Measurements from ENCODE around the gene CDH4.

CDH4 gene

GRCh38 chr20:61636531-61637116 lies 384.6 kb downstream of the CDH4 start:
- POLR2A ChIA-PET = no interaction called here
- TF ChIP-seq, protein P1, sequence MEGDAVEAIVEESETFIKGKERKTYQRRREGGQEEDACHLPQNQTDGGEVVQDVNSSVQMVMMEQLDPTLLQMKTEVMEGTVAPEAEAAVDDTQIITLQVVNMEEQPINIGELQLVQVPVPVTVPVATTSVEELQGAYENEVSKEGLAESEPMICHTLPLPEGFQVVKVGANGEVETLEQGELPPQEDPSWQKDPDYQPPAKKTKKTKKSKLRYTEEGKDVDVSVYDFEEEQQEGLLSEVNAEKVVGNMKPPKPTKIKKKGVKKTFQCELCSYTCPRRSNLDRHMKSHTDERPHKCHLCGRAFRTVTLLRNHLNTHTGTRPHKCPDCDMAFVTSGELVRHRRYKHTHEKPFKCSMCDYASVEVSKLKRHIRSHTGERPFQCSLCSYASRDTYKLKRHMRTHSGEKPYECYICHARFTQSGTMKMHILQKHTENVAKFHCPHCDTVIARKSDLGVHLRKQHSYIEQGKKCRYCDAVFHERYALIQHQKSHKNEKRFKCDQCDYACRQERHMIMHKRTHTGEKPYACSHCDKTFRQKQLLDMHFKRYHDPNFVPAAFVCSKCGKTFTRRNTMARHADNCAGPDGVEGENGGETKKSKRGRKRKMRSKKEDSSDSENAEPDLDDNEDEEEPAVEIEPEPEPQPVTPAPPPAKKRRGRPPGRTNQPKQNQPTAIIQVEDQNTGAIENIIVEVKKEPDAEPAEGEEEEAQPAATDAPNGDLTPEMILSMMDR (IDR thresholded peaks at IDR 0.05; ENCODE audit: control extremely low read depth, extremely low read depth, low read depth, missing control alignments) = no peak
- DNase-seq (ENCODE audit: extremely low spot score) = no peak
- CTCF ChIA-PET = no interaction called here

DNA sequence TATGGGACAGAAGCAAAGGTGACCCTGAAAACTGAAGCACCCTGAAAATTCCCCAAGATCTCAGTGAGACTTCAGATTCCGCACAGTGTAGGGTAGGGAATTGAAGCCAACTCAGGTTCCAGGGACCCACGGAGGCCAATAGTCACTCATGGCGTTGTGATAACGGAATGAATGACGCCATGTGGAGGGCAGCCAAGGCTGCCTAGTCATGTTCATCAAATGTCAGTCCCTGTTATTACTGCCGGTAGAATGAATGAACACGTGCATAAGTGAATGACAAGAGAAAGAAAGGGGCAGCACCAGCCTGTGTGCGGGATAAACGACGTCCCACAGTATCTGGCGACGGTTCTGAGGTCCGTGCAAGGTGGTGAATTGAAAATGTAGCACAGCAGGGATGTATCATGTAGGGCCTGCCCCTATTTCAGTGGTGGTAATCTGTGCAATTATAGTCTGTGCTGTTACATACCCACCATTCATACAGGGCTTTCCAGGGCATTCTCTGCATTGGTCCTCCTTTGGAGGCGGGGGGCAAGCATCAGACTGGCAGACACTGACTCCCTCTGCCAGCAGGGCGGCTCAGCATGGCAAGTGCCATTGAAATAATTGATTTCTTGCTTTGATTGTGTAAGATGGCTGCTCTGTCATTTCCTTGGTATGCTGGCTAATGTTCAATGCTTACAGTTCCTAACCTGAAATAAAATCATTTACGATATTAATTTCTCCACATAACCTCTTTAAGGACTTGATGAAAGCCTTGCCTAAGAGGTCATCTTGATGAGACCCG lies 386.9 kb downstream of the CDH4 start:
- DNase-seq (ENCODE audit: extremely low spot score) = no peak
- POLR2A ChIA-PET = no interaction called here
- CTCF ChIA-PET = no interaction called here
- TF ChIP-seq, protein P1 (IDR thresholded peaks at IDR 0.05; ENCODE audit: control extremely low read depth, extremely low read depth, low read depth, missing control alignments) = no peak

GRCh38 chr20:61640131-61640870 lies 388.2 kb downstream of the CDH4 start:
- POLR2A ChIA-PET = no interaction called here
- TF ChIP-seq, protein P1 (IDR thresholded peaks at IDR 0.05; ENCODE audit: control extremely low read depth, extremely low read depth, low read depth, missing control alignments) = no peak
- DNase-seq (ENCODE audit: extremely low spot score) = no peak
- CTCF ChIA-PET = no interaction called here

- POLR2A ChIA-PET = no interaction called here
- TF ChIP-seq, protein P1 (IDR thresholded peaks at IDR 0.05; ENCODE audit: control extremely low read depth, extremely low read depth, low read depth, missing control alignments) = no peak
- CTCF ChIA-PET = no interaction called here
- no peak for DNase-seq (ENCODE audit: extremely low spot score)
Observed at GRCh38 chr20:61640871-61641245, 388.8 kb downstream of the CDH4 start.

GRCh38 chr20:61643656-61644377 lies 391.8 kb downstream of the CDH4 start:
- ChIA-PET POLR2A (no interaction called here), CTCF (no interaction called here)
- no peak for DNase-seq (ENCODE audit: extremely low spot score)
- TF ChIP-seq, protein P1 (IDR thresholded peaks at IDR 0.05; ENCODE audit: control extremely low read depth, extremely low read depth, low read depth, missing control alignments) = no peak

DNA sequence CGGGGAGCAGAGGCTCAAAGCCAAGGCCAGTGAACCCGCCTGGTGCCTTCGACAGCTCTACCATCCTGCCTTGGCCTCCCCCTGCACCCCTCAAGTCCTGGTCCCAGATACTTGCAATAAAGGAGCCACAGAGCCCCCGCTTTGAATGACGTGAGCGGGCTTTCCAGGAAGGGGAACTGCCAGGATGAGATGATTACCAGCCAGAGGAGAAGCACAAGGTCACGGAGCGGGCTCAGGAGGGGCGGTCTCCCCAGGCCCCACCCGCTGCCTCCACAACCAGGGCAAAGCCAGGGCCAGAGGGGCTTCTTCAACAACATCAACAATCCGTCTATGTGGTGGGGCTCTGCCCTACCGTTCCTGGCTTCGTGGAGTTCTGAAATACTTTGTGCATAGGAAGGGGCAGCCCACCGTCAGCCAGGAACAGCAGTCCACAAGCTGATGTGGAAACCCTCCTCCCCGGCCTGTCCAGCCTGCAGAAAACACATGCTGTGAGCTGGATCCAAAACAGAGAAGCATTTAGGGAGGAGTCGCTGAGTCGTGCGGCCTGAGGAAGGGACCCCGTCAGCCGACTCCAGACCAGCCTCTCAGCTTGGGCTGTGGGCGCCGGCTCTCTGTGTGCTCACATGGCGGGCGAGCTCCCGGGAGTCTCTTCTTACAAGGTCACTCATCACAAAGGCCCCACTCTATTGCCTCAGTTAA lies 392.5 kb downstream of the CDH4 start:
- ChIA-PET CTCF (no interaction called here), POLR2A (no interaction called here)
- TF ChIP-seq, protein P1 (IDR thresholded peaks at IDR 0.05; ENCODE audit: control extremely low read depth, extremely low read depth, low read depth, missing control alignments) = no peak
- DNase-seq (ENCODE audit: extremely low spot score) = no peak
